GM18858 (cell line): ENCODE data around the gene SLC12A7.
"Not testable (repeated sequence)": the region's sequence is repeated elsewhere in the genome, so short reads cannot be mapped to it uniquely, and the experiment has no call there.

Experiments used
- ATAC-seq: cut with Tn5 transposase; IDR thresholded peaks from one replicate; pipeline ENCODE4 v1.9.1; 2021; ENCODE audit not compliant: unreplicated experiment

The SLC12A7 gene

GRCh38 chr5:1083026-1083425 is 28.8 kb downstream of the SLC12A7 start:
- ATAC-seq, result not testable (repeated sequence)

DNA sequence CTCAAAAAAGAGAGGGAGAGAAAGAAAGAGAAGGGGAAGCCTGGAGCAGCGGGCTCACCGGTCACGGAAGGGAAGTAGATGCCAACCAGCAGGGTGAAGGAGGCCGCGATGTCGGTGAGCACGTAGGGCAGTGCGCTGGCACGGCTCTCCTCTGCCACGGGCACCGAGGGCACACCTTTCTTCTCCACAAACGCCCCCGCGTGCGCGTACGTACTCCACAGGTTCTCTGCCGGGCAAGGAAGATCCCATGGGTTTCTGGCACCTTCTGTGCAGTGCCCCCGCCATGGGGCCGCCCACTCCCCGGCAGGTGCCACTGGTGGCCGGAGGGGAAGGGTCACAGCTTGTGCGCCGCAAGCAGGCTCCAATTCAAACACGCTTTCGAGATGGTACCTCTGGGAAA is 30.3 kb downstream of the SLC12A7 start:
- no peak for ATAC-seq

DNA sequence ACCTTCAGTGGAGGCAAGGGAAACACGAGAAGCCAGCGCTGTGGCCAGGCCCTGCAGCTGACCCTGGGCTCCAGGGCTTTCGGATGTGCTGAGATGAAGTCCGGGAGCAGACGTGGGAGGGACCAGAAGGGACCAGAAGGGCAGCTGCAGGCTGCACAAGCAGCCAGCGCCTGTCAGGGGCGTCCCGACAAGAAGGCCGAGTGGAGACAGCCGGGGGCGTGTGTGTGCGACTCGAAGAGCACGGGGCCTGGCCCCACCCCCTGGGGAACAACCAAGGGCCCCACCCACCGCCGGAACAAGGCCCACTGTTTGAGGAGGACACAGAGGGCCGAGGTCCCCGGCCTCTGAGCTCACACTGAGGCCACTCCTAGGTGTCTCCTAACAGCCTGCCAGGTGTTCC is 31.4 kb downstream of the SLC12A7 start:
- ATAC-seq, result no peak

- ATAC-seq, result no peak
These were observed 31.9 kb downstream of the SLC12A7 start for GRCh38 chr5:1079961-1080360.

DNA sequence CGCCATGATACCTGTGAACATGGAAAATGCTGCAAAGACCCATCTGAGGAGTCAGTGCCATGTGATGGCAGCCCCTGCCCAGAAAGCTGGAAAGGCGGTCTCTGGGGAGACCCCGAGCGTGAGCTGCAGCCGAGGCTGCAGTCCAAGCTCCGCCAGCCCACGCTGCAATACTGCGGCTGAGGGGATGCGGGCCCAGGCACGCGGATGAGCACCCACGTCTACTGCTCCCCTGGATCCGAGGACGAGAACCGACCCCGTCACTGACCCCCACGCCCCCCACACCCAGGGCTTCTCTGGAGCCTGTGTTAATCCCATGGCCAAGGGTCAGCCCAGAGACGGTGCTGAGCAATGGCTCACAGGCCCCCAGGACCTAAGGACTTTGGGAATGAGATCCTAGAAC is 32.4 kb downstream of the SLC12A7 start:
- no peak for ATAC-seq

DNA sequence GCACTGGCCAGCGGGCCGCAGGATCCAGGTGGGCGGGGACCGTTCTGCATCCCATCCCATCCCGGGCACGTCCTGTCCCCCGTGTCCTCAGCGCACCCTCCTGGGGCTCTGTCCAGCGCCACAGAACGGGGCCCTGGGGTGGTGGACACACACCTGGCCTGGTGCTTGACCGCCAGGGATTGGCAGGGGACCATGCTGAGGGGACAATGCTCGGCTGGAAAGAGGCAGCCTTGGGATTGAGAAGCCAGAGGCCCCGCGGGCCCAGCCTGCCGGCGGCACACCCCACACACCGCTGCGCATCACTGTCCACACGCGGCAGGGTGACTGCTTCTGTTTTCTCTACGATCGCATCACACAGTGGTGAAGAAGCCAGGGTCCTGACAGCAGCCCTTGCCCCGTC is 33.0 kb downstream of the SLC12A7 start:
- ATAC-seq, result no peak

- ATAC-seq, result no peak
These were observed 33.7 kb downstream of the SLC12A7 start for GRCh38 chr5:1078206-1078605.

DNA sequence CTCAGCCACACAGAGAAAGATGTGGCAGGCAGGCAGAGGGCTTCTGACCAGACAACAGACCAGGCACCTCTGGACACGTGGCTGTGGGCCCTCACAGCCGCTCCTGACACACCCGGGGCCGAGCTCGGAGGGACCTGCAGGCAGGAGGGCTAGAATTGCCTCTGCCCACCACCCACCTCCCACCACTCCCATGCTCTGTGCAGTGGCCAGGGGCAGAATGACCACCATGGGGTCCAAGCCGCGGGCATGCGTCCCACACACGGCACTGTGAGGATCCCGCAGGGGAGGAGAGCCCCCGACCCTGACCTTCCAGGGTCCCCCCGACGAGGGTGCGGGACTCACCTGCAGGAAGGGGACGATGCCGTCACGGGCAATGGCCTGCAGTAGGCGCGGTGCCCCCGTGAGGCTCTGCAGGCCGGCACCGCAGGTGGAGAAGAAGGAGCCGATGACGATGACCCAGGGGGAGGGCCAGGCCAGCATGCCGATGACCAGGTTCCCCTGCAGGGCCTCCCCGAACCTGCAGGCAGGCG is 34.3 kb downstream of the SLC12A7 start:
- ATAC-seq, result no peak

- no peak for ATAC-seq
These were observed 34.8 kb downstream of the SLC12A7 start for GRCh38 chr5:1077026-1077425.

DNA sequence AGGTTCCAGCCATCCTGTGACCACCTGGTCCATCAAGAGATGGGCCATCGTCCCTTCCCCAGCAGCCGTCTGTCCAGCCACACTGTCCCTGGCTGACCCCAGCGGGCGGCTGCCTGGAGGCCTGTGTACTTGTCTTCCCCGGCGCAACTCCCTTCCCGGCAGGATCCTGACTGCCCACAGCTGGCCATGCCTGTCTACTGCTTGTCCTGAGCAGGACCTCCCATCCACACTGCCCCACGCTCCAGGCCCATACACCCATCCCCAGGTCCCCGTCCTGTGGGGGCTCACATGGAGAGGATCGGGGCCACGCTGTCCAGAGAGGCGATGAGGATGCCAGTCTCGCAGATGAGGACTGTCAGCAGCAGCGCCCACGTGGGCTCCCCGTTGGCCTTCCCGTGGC is 35.5 kb downstream of the SLC12A7 start:
- ATAC-seq, result no peak

DNA sequence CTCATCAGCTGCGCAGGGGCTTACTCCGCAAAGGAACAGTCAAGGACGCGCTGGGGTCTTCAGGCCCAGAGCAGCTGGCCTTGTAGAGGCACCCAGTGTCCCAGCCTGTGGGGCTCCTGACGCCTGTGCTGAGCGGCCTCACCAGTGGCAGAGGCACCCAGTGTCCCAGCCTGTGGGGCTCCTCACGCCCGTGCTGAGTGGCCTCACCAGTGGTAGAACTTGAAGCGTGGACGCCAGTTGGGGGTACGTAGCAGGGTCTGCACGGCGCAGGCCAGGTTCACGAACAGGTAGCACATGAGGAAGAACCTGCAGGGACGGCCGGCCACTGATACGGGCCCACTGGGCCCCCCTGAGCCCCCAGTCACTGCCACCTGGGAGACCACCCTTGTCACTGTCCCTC is 35.9 kb downstream of the SLC12A7 start:
- no peak for ATAC-seq

- ATAC-seq, result no peak
These were observed 36.3 kb downstream of the SLC12A7 start for GRCh38 chr5:1075555-1075881.

DNA sequence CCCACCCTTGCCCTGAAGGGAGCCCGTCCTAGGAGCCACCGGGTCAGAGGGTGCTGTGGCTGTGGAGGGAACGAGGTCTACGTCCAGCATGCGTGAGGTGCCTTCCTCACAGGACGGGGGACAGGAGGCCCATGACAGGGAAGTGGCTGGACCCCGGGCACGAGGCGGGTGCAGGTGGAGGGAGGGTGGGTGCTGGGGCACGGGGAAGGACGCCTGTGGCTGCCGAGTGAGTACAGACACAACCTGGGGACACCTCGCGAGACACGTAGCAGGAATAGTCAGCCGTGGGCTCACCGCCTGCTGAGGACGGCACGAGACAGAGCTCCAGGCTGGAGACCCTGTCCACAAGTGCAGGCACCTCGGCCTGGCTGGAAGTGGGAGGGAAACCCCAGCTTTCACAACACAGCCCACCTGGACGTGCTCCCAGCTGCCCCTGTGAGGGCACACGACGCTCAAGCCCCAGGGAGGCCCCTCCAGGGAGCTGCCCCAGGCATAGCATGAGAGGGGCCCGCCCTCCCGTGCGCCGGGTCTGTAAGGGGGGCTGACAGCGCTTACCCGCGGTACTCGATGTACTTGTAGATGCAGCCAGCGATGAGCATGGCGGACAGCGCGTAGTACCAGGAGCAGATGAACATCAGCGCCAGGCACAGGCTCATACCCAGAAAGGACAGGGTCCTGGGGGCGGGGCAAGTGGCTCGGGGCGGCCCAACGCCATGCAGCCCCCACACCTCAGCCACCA is 36.9 kb downstream of the SLC12A7 start:
- no peak for ATAC-seq

DNA sequence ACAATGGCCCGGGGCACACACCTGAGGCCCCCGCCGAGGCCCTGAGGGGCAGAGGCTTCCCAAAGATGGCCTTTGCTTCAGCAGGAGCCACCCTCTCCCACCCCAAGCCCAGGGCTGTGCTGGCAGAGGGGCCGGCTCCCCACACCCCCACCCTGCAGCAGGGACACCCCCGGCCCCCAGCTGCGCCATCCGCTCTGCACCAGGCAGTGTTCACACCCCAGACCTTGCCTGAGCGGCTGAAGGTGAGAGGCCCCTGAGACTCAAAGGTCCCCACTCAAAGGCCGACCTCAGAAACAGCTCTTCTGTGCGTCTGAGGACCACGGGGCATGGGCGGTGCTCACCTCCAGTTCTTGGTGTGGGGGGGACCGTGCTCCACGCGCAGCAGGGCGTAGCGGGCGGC is 37.6 kb downstream of the SLC12A7 start:
- ATAC-seq, result no peak

DNA sequence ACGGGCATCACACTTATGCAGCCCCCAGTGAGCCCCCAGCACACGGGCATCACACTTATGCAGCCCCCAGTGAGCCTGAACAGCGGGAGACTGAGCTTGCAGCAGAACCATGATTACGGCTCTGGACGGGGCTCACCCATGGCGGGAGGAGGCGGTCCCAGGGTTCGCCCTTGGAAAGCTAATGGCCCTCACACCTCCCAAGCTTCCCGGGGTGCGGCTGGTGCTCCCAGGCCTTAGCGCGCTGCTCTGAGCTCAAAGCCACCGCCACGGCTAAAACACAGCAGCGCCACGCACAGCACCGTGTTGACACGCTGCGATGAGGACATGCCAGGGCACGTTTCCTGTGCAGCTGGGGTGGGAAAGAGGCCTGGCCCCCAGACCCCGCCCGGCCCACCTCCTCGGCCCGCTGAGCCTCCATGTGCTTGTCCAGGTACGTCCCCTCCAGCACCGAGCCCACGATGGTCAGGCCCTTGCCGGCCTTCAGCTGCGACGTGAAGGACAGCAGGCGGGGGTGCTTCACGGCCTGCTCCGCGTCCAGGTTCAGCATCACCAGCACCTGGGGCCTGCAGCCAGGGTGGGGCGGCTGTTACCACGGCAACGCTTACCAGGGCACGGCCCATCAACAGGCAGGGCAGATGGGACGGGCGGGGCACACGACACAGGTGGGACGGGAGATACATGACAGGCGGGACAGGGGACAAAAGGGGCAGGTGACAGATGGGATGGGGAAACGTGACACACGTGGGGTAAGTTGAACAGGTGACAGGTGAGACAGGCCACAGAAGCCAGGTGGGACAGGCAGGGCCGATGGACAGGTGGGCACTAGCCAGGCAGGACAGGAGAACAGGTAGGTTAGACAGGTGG is 38.4 kb downstream of the SLC12A7 start:
- no peak for ATAC-seq

GRCh38 chr5:1069720-1070088 is 42.2 kb downstream of the SLC12A7 start:
- ATAC-seq, result no peak

GRCh38 chr5:1068895-1069719 is 42.8 kb downstream of the SLC12A7 start:
- no peak for ATAC-seq

GRCh38 chr5:1068204-1068894 is 43.5 kb downstream of the SLC12A7 start:
- ATAC-seq, result no peak

GRCh38 chr5:1067141-1068121 is 44.4 kb downstream of the SLC12A7 start:
- ATAC-seq, result no peak

- ATAC-seq, result no peak
These were observed 45.2 kb downstream of the SLC12A7 start for GRCh38 chr5:1066676-1067075.
